A549 (cell line): ENCODE data around the gene EDN3. TPM values are rescaled to one million over a fixed set of nuclear protein-coding genes. Genes with fewer than 3 reads are reported as not detected.

Source experiments
- ATAC-seq, 2 experiments: fragments of 200-7000 bp in 1 of 2; fragments of >200 bp in 1 of 2; cut with Nextera tagmentation in 1 of 2; cut with Tn5 transposase in 1 of 2; 3 replicates each; pipeline versions ENCODE4 v1.8.0 to v1.9.1; 2018 to 2020; ENCODE audit warnings: mild to moderate bottlenecking in 1 of 2, moderate library complexity in 1 of 2
- CTCF ChIA-PET: fragments of 300-600 bp; sonication (Branson Sonifier 250); formaldehyde crosslinking; extraction: SDS; loops from one replicate; lab custom pipeline; 2021; ENCODE audit warnings: antibody characterized with exemption, inconsistent platforms; lab: Yijun Ruan, JAX
- POLR2A ChIA-PET: fragments of 350-600 bp; formaldehyde crosslinking; extraction: SDS; loops from one replicate; lab custom pipeline; 2021; ENCODE audit warnings: antibody characterized with exemption, inconsistent platforms; lab: Yijun Ruan, JAX
- DNase-seq, 2 experiments: peaks; one replicate each; pipeline versions ENCODE4 v3.0.0 to v3.0.0-alpha.2; 2011 to 2016; ENCODE audit warnings: low read depth in 1 of 2, low spot score in 1 of 2
- FAIRE-seq: peaks from 2 replicates; lab custom pipeline; 2011; peaks lifted over from hg19 to GRCh38; lab: Jason Lieb, UNC
- H3K27ac ChIP-seq, 2 experiments: fragments of >200 bp; sonication (Bioruptor Twin); formaldehyde crosslinking; 3 replicates each; pipeline ENCODE4 v1.5.1; 2016 to 2017
- H3K4me1 ChIP-seq: fragments of >200 bp; sonication (Bioruptor Twin); formaldehyde crosslinking; 3 replicates; pipeline ENCODE4 v1.6.1; 2016
- H3K4me2 ChIP-seq: fragments of >200 bp; sonication (Bioruptor Twin); formaldehyde crosslinking; 3 replicates; pipeline ENCODE4 v1.6.1; 2016
- H3K4me3 ChIP-seq: fragments of >200 bp; sonication (Bioruptor Twin); formaldehyde crosslinking; 3 replicates; pipeline ENCODE4 v1.5.1; 2016
- H3K9me3 ChIP-seq: fragments of >200 bp; sonication (Bioruptor Twin); formaldehyde crosslinking; 3 replicates; pipeline ENCODE4 v1.6.1; 2016
- CEBPB ChIP-seq, 2 experiments: fragments of >200 bp in 1 of 2; sonication (Bioruptor Twin) in 1 of 2; formaldehyde crosslinking in 1 of 2; IDR thresholded peaks; 2 replicates each; pipeline ENCODE4 v1.6.1; 2012 to 2016
- CHD2 ChIP-seq: fragments of 150-350 bp; IDR thresholded peaks from 2 replicates; pipeline ENCODE4 v1.6.1; 2014; ENCODE audit warnings: low read length; ENCODE audit not compliant: partially characterized antibody
- HOXA7 ChIP-seq: fragments of 250-450 bp; sonication (Bioruptor Pico); IDR thresholded peaks from 2 replicates; pipeline ENCODE4 v1.5.0; 2020; ENCODE audit warnings: mild to moderate bottlenecking, moderate library complexity
- HOXB13 ChIP-seq: fragments of 250-450 bp; sonication (Bioruptor Pico); IDR thresholded peaks from 2 replicates; pipeline ENCODE4 v1.5.0; 2020; ENCODE audit warnings: low read depth, mild to moderate bottlenecking, moderate library complexity
- JUN ChIP-seq, 2 experiments: fragments of >200 bp; sonication (Bioruptor Twin); formaldehyde crosslinking; IDR thresholded peaks; 2 replicates in 1 of 2; 3 replicates in 1 of 2; pipeline ENCODE4 v1.6.1; 2016 to 2017
- KDM1A ChIP-seq: fragments of 200-600 bp; sonication (generic); IDR thresholded peaks from 2 replicates; pipeline ENCODE4 v1.6.1; 2016; ENCODE audit warnings: low read depth, mild to moderate bottlenecking
- NFE2L2 ChIP-seq: fragments of 150-350 bp; conservative IDR thresholded peaks from 2 replicates; pipeline ENCODE4 v1.6.1; 2014; ENCODE audit warnings: low read length
- NPAS2 ChIP-seq: fragments of 250-450 bp; sonication (Bioruptor Pico); IDR thresholded peaks from 2 replicates; pipeline ENCODE4 v1.8.0; 2022; ENCODE audit warnings: mild to moderate bottlenecking, moderate library complexity, borderline replicate concordance
- PHF8 ChIP-seq: fragments of 200-600 bp; sonication (generic); IDR thresholded peaks from 2 replicates; pipeline ENCODE4 v1.6.1; 2016; ENCODE audit warnings: low read depth, mild to moderate bottlenecking, antibody characterized with exemption, moderate library complexity, borderline replicate concordance
- POLR2A ChIP-seq: IDR thresholded peaks from 2 replicates; pipeline ENCODE4 v1.6.1; 2012; ENCODE audit warnings: mild to moderate bottlenecking, low read length
- RAD21 ChIP-seq, 2 experiments: fragments of >200 bp in 1 of 2; sonication (Bioruptor Twin) in 1 of 2; formaldehyde crosslinking in 1 of 2; IDR thresholded peaks in 1 of 2; conservative IDR thresholded peaks in 1 of 2; 2 replicates in 1 of 2; 3 replicates in 1 of 2; pipeline ENCODE4 v1.6.1; 2012 to 2018; ENCODE audit warnings: inconsistent platforms in 1 of 2
- RCOR1 ChIP-seq: fragments of 150-350 bp; IDR thresholded peaks from 2 replicates; pipeline ENCODE4 v1.6.1; 2014; ENCODE audit warnings: antibody characterized with exemption, low read length, low read depth
- RFX5 ChIP-seq: fragments of 450-650 bp; IDR thresholded peaks from 2 replicates; pipeline ENCODE4 v1.7.1; 2014; ENCODE audit warnings: antibody characterized with exemption, mild to moderate bottlenecking, moderate library complexity
- RNF2 ChIP-seq: fragments of 200-600 bp; sonication (generic); IDR thresholded peaks from 2 replicates; pipeline ENCODE4 v1.6.1; 2016; ENCODE audit warnings: low read depth, mild to moderate bottlenecking, antibody characterized with exemption, moderate library complexity, borderline replicate concordance
- TFCP2L1 ChIP-seq: fragments of 250-450 bp; sonication (Bioruptor Pico); IDR thresholded peaks from 2 replicates; pipeline ENCODE4 v1.5.0; 2021; ENCODE audit warnings: mild to moderate bottlenecking
- ZC3H11A ChIP-seq: fragments of 450-650 bp; IDR thresholded peaks from 2 replicates; pipeline ENCODE4 v1.6.1; 2014; ENCODE audit warnings: antibody characterized with exemption, mild to moderate bottlenecking
- ZFP36 ChIP-seq: fragments of 450-650 bp; IDR thresholded peaks from 2 replicates; pipeline ENCODE4 v1.6.1; 2014; ENCODE audit warnings: borderline replicate concordance; ENCODE audit not compliant: partially characterized antibody
- ZNF302 ChIP-seq: fragments of 250-450 bp; sonication (Bioruptor Pico); IDR thresholded peaks from 2 replicates; pipeline ENCODE4 v1.9.0; 2021; ENCODE audit warnings: inconsistent platforms, mild to moderate bottlenecking, moderate library complexity
- ZSCAN20 ChIP-seq: fragments of 250-450 bp; sonication (Bioruptor Pico); IDR thresholded peaks from 2 replicates; pipeline ENCODE4 v1.8.0; 2022; ENCODE audit warnings: mild to moderate bottlenecking, moderate library complexity
- WGBS: methylation state at CpG from one replicate; pipeline ENCODE4 v1.1.6; 2017; ENCODE audit errors: missing lambda C conversion rate; 5-methylcytosine and 5-hydroxymethylcytosine counted together
- polyA plus RNA-seq, 4 experiments: library from polyadenylated mRNA; depleted of rRNA in 3 of 4; stranded (reverse); fragments of >200 nt; fragmentation: RNase III in 1 of 4; extraction: RNeasy Plus Mini Kit Qiagen cat#74134 plus additional on column Dnase treatment in 1 of 4; gene quantifications; 2 replicates in 3 of 4; 3 replicates in 1 of 4; pipeline ENCODE4 v1.2.3, GENCODE V29; 2011 to 2017
- TF ChIP-seq, protein P1 (sequence below): IDR thresholded peaks from 2 replicates; pipeline ENCODE4 v1.6.1; 2012
- TF ChIP-seq, protein P2 (sequence below): fragments of 250-450 bp; sonication (Bioruptor Pico); IDR thresholded peaks from 2 replicates; pipeline ENCODE4 v1.5.0; 2020; ENCODE audit warnings: low read depth, mild to moderate bottlenecking, moderate library complexity
- TF ChIP-seq, protein P3 (sequence below): fragments of 450-650 bp; IDR thresholded peaks from 2 replicates; pipeline ENCODE4 v1.6.1; 2014; ENCODE audit warnings: antibody characterized with exemption
- TF ChIP-seq, protein P4 (sequence below): fragments of 250-450 bp; sonication (Bioruptor Pico); IDR thresholded peaks from 2 replicates; pipeline ENCODE4 v1.5.0; 2021; ENCODE audit warnings: mild to moderate bottlenecking, moderate library complexity, borderline replicate concordance
- TF ChIP-seq, protein P5 (sequence below): fragments of 200-600 bp; sonication (generic); IDR thresholded peaks from 2 replicates; pipeline ENCODE4 v1.6.1; 2016; ENCODE audit warnings: antibody characterized with exemption, mild to moderate bottlenecking, moderate library complexity
- TF ChIP-seq, protein P6 (sequence below): fragments of 150-350 bp; IDR thresholded peaks from 2 replicates; pipeline ENCODE4 v1.6.1; 2014; ENCODE audit warnings: low read depth, mild to moderate bottlenecking, low read length

EDN3 gene
- polyA plus RNA-seq, 2 of the 4 experiments (the other 2 are of a cell fraction): 0.13 to 0.54 TPM

DNA sequence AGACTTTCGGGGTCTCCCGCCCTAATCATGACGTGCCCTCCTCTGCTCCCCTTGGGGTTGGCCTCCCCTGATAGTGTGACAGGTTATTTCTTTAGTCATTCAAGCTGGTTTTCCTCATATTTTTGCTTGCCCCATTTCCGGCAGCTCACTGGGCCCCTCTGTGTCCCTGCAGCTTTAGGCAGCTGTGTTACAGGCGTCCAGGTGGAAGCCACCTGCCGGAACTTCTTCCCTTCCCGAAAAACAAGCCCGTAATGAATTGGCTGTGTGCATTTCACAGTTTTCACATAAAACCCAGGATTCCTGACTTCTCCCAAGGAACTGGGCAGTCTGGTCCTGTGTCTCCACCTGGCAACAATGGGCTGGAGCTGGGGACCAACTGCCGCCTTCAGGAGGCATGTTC, 52.6 kb downstream of the EDN3 start:
- H3K27ac ChIP-seq: peak overlapping the region; percentile 87 to 94; a peak in 5 of 6 replicates
- DNase-seq: no peak
- no peak overlapping the region for H3K4me3 ChIP-seq
- H3K4me1 ChIP-seq: peaks cover 30% of the 10 kb centered on the region
- CTCF ChIA-PET: interaction anchor here (0.8 to 1.3 kb wide), 4 partner anchors 51 to 286 kb away, joined by 3 read pairs; no protein-coding TSS in a partner anchor
- no peak overlapping the region for H3K4me2 ChIP-seq
- peaks cover 3% of the 10 kb centered on the region; the same call in 1 of the 3 replicates for H3K9me3 ChIP-seq
- TF ChIP-seq, protein P1, sequence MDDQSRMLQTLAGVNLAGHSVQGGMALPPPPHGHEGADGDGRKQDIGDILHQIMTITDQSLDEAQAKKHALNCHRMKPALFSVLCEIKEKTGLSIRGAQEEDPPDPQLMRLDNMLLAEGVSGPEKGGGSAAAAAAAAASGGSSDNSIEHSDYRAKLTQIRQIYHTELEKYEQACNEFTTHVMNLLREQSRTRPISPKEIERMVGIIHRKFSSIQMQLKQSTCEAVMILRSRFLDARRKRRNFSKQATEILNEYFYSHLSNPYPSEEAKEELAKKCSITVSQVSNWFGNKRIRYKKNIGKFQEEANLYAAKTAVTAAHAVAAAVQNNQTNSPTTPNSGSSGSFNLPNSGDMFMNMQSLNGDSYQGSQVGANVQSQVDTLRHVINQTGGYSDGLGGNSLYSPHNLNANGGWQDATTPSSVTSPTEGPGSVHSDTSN: no peak
- no peak for TF ChIP-seq JUN (IDR thresholded peaks at IDR 0.05)
- no peak for TF ChIP-seq HOXB13 (CRISPR knock-in tag)
- TF ChIP-seq PHF8: no peak
- no peak for TF ChIP-seq NPAS2 (CRISPR knock-in tag)
- no peak for TF ChIP-seq RAD21 (conservative IDR thresholded peaks at IDR 0.05 in 1 of 2, IDR thresholded peaks at IDR 0.05 in 1 of 2)
- TF ChIP-seq RFX5: no peak
- TF ChIP-seq, protein P2, sequence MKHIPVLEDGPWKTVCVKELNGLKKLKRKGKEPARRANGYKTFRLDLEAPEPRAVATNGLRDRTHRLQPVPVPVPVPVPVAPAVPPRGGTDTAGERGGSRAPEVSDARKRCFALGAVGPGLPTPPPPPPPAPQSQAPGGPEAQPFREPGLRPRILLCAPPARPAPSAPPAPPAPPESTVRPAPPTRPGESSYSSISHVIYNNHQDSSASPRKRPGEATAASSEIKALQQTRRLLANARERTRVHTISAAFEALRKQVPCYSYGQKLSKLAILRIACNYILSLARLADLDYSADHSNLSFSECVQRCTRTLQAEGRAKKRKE (CRISPR knock-in tag): no peak
- TF ChIP-seq RNF2: no peak
- no peak for TF ChIP-seq ZFP36
- TF ChIP-seq, protein P3, sequence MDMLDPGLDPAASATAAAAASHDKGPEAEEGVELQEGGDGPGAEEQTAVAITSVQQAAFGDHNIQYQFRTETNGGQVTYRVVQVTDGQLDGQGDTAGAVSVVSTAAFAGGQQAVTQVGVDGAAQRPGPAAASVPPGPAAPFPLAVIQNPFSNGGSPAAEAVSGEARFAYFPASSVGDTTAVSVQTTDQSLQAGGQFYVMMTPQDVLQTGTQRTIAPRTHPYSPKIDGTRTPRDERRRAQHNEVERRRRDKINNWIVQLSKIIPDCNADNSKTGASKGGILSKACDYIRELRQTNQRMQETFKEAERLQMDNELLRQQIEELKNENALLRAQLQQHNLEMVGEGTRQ: no peak
- TF ChIP-seq POLR2A: no peak
- no peak for FAIRE-seq
- ATAC-seq: no peak
- WGBS: 94% methylated on average over 9 of the region's 9 CpGs
- POLR2A ChIA-PET: no interaction called here

DNA sequence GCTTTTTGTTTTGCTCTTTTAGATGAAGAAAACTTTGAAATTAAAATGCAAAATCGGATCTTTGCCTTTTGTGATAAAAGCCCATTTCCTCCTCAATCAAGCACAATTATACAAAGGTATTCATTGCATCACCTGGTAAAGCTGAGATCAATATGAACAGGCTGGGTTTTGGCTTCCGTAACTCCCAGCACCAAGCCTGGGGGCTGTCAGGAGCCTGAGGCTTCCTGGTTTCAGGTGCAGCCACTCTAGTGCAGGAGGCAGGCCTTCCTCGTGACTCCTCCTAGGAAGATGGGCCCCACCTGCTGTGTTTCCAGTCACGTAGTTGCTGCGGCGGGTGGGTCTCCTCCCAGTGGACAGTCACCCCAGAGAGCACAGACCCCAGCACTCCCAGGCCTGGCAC, 54.0 kb downstream of the EDN3 start:
- H3K9me3 ChIP-seq: no peaks in the 10 kb centered on the region
- peaks cover 29% of the 10 kb centered on the region for H3K4me1 ChIP-seq
- ATAC-seq: no peak
- 98% methylated on average over 5 of the region's 6 CpGs for WGBS
- TF ChIP-seq, protein P4, sequence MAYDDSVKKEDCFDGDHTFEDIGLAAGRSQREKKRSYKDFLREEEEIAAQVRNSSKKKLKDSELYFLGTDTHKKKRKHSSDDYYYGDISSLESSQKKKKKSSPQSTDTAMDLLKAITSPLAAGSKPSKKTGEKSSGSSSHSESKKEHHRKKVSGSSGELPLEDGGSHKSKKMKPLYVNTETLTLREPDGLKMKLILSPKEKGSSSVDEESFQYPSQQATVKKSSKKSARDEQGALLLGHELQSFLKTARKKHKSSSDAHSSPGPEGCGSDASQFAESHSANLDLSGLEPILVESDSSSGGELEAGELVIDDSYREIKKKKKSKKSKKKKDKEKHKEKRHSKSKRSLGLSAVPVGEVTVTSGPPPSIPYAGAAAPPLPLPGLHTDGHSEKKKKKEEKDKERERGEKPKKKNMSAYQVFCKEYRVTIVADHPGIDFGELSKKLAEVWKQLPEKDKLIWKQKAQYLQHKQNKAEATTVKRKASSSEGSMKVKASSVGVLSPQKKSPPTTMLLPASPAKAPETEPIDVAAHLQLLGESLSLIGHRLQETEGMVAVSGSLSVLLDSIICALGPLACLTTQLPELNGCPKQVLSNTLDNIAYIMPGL (CRISPR knock-in tag): no peak
- no peak for TF ChIP-seq CHD2
- ChIA-PET POLR2A (no interaction called here), CTCF (no interaction called here)
- peak overlapping the region in 1 of 2 experiments; percentile 87; a peak in 2 of 6 replicates for H3K27ac ChIP-seq
- DNase-seq: no peak
- no peak for FAIRE-seq
- no peak overlapping the region for H3K4me2 ChIP-seq
- no peak overlapping the region for H3K4me3 ChIP-seq

DNA sequence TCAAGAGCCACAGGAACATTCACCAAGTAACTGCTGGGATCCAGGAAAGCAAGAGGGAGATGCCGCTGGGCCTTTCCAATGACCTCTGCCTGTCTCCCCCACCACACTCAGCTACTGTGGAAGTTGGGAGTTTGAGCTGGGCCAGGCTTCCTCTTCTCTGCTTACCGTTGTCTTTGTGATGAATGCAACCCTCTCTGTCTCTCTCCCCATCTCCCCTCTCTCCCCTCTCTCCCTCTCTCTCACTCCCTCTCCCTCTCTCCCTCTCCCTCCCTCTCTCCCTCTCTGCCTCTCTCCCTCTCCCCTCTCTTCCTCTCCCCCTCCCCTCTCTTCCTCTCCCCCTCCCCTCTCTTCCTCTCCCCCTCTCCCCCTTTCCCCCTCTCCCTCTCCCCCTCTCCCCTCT, 54.8 kb downstream of the EDN3 start:
- no peak for FAIRE-seq
- ChIA-PET CTCF (no interaction called here), POLR2A (no interaction called here)
- peaks cover 21% of the 10 kb centered on the region for H3K4me1 ChIP-seq
- no peak for DNase-seq
- H3K9me3 ChIP-seq: no peaks in the 10 kb centered on the region
- no peak overlapping the region for H3K4me3 ChIP-seq
- ATAC-seq: no peak
- 91% methylated on average over 2 of the region's 2 CpGs for WGBS
- H3K4me2 ChIP-seq: no peak overlapping the region
- 0 out of 6 replicates have a peak overlapping the region, but pooled peaks of 1 of the 2 experiments have one; percentile 22 for H3K27ac ChIP-seq
- TF ChIP-seq RCOR1: no peak
- no peak for TF ChIP-seq KDM1A
- TF ChIP-seq, protein P5, sequence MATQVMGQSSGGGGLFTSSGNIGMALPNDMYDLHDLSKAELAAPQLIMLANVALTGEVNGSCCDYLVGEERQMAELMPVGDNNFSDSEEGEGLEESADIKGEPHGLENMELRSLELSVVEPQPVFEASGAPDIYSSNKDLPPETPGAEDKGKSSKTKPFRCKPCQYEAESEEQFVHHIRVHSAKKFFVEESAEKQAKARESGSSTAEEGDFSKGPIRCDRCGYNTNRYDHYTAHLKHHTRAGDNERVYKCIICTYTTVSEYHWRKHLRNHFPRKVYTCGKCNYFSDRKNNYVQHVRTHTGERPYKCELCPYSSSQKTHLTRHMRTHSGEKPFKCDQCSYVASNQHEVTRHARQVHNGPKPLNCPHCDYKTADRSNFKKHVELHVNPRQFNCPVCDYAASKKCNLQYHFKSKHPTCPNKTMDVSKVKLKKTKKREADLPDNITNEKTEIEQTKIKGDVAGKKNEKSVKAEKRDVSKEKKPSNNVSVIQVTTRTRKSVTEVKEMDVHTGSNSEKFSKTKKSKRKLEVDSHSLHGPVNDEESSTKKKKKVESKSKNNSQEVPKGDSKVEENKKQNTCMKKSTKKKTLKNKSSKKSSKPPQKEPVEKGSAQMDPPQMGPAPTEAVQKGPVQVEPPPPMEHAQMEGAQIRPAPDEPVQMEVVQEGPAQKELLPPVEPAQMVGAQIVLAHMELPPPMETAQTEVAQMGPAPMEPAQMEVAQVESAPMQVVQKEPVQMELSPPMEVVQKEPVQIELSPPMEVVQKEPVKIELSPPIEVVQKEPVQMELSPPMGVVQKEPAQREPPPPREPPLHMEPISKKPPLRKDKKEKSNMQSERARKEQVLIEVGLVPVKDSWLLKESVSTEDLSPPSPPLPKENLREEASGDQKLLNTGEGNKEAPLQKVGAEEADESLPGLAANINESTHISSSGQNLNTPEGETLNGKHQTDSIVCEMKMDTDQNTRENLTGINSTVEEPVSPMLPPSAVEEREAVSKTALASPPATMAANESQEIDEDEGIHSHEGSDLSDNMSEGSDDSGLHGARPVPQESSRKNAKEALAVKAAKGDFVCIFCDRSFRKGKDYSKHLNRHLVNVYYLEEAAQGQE: no peak
- no peak for TF ChIP-seq NFE2L2
- TF ChIP-seq HOXB13 (CRISPR knock-in tag): no peak
- no peak for TF ChIP-seq TFCP2L1
- no peak for TF ChIP-seq ZNF302 (CRISPR knock-in tag)
- TF ChIP-seq HOXA7 (CRISPR knock-in tag): no peak
- no peak for TF ChIP-seq CEBPB (IDR thresholded peaks at IDR 0.05)
- no peak for TF ChIP-seq ZC3H11A
- no peak for TF ChIP-seq ZSCAN20 (CRISPR knock-in tag)
- TF ChIP-seq, protein P6, sequence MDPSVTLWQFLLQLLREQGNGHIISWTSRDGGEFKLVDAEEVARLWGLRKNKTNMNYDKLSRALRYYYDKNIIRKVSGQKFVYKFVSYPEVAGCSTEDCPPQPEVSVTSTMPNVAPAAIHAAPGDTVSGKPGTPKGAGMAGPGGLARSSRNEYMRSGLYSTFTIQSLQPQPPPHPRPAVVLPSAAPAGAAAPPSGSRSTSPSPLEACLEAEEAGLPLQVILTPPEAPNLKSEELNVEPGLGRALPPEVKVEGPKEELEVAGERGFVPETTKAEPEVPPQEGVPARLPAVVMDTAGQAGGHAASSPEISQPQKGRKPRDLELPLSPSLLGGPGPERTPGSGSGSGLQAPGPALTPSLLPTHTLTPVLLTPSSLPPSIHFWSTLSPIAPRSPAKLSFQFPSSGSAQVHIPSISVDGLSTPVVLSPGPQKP: no peak
